ENCODE measurements around the gene GUCA1A. TPM values are rescaled to one million over a fixed set of nuclear protein-coding genes. Genes with fewer than 3 reads are reported as not detected.
"Not testable (repeated sequence)": the region's sequence is repeated elsewhere in the genome, so short reads cannot be mapped to it uniquely, and the experiment has no call there.

GUCA1A gene
- total RNA-seq, 4 donors from 2014 or later: 0.83 TPM; not detected in 3

- Histone ChIP-seq H3K27me3 (no peaks in the 10 kb centered on the region), H3K4me3 (no peak overlapping the region), H3K9me3 (no peaks in the 10 kb centered on the region), H3K4me1 (no peaks in the 10 kb centered on the region), H3K27ac (peak overlapping the region; percentile 73 to 80), H3K36me3 (no peaks in the 10 kb centered on the region)
- peak in 1 of 2 donors; percentile 64 for DNase-seq
- intact Hi-C loops (cut with DNase I; ENCODE audit: low total_unique reads): no loop called here
- TF ChIP-seq, protein P1, sequence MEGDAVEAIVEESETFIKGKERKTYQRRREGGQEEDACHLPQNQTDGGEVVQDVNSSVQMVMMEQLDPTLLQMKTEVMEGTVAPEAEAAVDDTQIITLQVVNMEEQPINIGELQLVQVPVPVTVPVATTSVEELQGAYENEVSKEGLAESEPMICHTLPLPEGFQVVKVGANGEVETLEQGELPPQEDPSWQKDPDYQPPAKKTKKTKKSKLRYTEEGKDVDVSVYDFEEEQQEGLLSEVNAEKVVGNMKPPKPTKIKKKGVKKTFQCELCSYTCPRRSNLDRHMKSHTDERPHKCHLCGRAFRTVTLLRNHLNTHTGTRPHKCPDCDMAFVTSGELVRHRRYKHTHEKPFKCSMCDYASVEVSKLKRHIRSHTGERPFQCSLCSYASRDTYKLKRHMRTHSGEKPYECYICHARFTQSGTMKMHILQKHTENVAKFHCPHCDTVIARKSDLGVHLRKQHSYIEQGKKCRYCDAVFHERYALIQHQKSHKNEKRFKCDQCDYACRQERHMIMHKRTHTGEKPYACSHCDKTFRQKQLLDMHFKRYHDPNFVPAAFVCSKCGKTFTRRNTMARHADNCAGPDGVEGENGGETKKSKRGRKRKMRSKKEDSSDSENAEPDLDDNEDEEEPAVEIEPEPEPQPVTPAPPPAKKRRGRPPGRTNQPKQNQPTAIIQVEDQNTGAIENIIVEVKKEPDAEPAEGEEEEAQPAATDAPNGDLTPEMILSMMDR (IDR thresholded peaks at IDR 0.05): no peak
- no peak for TF ChIP-seq POLR2A (IDR thresholded peaks at IDR 0.05)
Observed at GRCh38 chr6:42200035-42200434, 26.9 kb downstream of the GUCA1A start.

- no peak for DNase-seq
- Histone ChIP-seq H3K27me3 (no peaks in the 10 kb centered on the region), H3K9me3 (no peaks in the 10 kb centered on the region), H3K4me1 (no peaks in the 10 kb centered on the region), H3K4me3 (no peak overlapping the region), H3K36me3 (no peaks in the 10 kb centered on the region), H3K27ac (peak overlapping the region; percentile 73 to 80)
- TF ChIP-seq, protein P1 (IDR thresholded peaks at IDR 0.05): no peak
- TF ChIP-seq POLR2A (IDR thresholded peaks at IDR 0.05): no peak
- intact Hi-C loops (cut with DNase I; ENCODE audit: low total_unique reads): no loop called here
Observed at GRCh38 chr6:42201382-42201781, 28.2 kb downstream of the GUCA1A start.

- H3K36me3 ChIP-seq; DNase-seq; H3K9me3 ChIP-seq; H3K4me1 ChIP-seq; intact Hi-C loops (cut with DNase I; ENCODE audit: low total_unique reads); H3K4me3 ChIP-seq; H3K27me3 ChIP-seq: not testable (repeated sequence)
- H3K27ac ChIP-seq: peak overlapping the region in 1 of 2 donors; percentile 80
Observed at GRCh38 chr6:42202131-42202915, 29.2 kb downstream of the GUCA1A start.

GRCh38 chr6:42203183-42203582 lies 30.0 kb downstream of the GUCA1A start:
- Histone ChIP-seq H3K27ac (no peak overlapping the region), H3K4me3 (no peak overlapping the region), H3K27me3 (no peaks in the 10 kb centered on the region), H3K9me3 (no peaks in the 10 kb centered on the region), H3K36me3 (no peaks in the 10 kb centered on the region), H3K4me1 (no peaks in the 10 kb centered on the region)
- no peak for DNase-seq
- TF ChIP-seq POLR2A (IDR thresholded peaks at IDR 0.05): no peak
- TF ChIP-seq, protein P1 (IDR thresholded peaks at IDR 0.05): no peak
- intact Hi-C loops (cut with DNase I; ENCODE audit: low total_unique reads): no loop called here

GRCh38 chr6:42204768-42205282 lies 31.7 kb downstream of the GUCA1A start:
- H3K27me3 ChIP-seq: no peaks in the 10 kb centered on the region
- no peaks in the 10 kb centered on the region for H3K4me1 ChIP-seq
- H3K36me3 ChIP-seq: no peaks in the 10 kb centered on the region
- no peak for TF ChIP-seq POLR2A (IDR thresholded peaks at IDR 0.05)
- TF ChIP-seq, protein P1 (IDR thresholded peaks at IDR 0.05): no peak
- no peak overlapping the region for H3K27ac ChIP-seq
- no peaks in the 10 kb centered on the region for H3K9me3 ChIP-seq
- DNase-seq: no peak
- intact Hi-C loops (cut with DNase I; ENCODE audit: low total_unique reads): no loop called here
- no peak overlapping the region for H3K4me3 ChIP-seq

DNA sequence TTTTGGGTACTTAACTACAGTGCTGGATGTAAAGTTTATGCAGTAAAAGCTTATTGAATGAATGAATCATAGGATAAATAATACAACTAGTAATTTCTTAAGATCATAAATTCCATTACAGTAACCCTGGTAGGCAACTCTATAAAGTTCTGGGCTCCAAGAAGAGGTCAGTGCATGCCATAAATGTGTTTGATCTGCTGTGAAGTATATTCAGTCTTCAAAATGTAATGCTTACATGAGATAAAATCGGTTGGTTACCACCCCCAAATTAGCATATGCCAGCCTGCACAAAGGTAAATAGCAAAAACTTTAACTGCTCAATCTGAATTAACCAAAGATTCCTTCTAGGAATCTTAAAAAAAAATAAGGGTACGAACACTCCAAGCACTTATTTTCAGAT lies 34.4 kb downstream of the GUCA1A start:
- not testable (repeated sequence) for DNase-seq

More for the DNA sequence above, 34.4 kb downstream of the GUCA1A start:
- H3K4me1 ChIP-seq; H3K36me3 ChIP-seq; H3K27ac ChIP-seq; H3K27me3 ChIP-seq; H3K4me3 ChIP-seq; H3K9me3 ChIP-seq; intact Hi-C loops (cut with DNase I; ENCODE audit: low total_unique reads): not testable (repeated sequence)
